Retinal pigment epithelial cell (primary cell): Measurements from ENCODE around the gene FAM8A1.

ENCODE experiments used
- DNase-seq: peaks from one replicate; pipeline ENCODE4 v3.0.0-alpha.2; 2010; ENCODE audit warnings: low read depth
- H3K4me3 ChIP-seq: 2 replicates; pipeline ENCODE4 v1.5.1; 2011; ENCODE audit warnings: mild to moderate bottlenecking, low read length, control low read depth, moderate library complexity
- TF ChIP-seq, protein P1 (sequence below): conservative IDR thresholded peaks from 2 replicates; pipeline ENCODE4 v1.5.1; 2011; ENCODE audit warnings: low read depth, low read length, control low read depth, inconsistent platforms

FAM8A1 gene

DNA sequence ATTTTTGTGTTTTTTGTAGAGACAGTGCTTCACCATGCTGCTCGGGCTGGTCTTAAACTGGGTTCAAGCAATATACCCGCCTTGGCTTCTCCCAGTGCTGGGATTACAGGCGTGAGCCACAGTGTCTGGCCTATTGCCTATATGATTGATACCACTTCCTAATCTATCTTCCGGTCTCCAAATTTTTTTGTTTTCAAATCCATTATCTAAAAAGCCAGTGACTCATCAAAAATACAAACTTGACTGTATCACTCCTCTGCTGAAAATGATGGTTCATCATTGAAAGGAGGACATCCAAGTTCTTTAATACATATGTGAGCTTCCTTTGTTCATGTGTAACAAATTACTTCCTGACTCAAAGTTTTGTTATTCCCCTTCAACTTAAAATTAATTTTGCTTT is 35.5 kb downstream of the FAM8A1 start:
- no peak for DNase-seq
- no peak overlapping the region for H3K4me3 ChIP-seq
- TF ChIP-seq, protein P1, sequence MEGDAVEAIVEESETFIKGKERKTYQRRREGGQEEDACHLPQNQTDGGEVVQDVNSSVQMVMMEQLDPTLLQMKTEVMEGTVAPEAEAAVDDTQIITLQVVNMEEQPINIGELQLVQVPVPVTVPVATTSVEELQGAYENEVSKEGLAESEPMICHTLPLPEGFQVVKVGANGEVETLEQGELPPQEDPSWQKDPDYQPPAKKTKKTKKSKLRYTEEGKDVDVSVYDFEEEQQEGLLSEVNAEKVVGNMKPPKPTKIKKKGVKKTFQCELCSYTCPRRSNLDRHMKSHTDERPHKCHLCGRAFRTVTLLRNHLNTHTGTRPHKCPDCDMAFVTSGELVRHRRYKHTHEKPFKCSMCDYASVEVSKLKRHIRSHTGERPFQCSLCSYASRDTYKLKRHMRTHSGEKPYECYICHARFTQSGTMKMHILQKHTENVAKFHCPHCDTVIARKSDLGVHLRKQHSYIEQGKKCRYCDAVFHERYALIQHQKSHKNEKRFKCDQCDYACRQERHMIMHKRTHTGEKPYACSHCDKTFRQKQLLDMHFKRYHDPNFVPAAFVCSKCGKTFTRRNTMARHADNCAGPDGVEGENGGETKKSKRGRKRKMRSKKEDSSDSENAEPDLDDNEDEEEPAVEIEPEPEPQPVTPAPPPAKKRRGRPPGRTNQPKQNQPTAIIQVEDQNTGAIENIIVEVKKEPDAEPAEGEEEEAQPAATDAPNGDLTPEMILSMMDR: no peak

DNA sequence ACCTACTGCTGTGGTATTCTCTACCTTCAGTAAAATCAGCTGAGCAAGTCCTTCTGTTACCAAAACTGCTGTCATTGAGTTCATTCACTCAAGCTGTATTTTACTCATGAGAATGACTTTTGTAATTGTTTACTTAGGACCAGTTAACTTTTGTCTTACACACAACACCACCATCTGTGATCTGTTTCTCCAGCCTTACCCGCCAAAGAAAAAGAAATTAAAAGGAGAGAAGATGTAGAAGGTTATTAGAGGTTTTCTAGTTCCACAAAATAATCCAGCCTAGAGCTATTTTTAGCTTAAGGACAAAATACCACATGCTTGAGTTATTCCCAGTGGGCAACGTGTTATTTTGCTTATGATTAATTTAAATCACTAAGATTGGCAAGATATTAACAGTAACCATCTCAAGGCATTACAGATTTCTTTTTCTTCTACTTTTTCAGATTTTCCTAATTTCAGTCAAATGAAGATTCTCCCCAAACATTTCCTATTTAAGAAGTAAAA is 38.2 kb downstream of the FAM8A1 start:
- DNase-seq: no peak
- TF ChIP-seq, protein P1: no peak
- no peak overlapping the region for H3K4me3 ChIP-seq

DNA sequence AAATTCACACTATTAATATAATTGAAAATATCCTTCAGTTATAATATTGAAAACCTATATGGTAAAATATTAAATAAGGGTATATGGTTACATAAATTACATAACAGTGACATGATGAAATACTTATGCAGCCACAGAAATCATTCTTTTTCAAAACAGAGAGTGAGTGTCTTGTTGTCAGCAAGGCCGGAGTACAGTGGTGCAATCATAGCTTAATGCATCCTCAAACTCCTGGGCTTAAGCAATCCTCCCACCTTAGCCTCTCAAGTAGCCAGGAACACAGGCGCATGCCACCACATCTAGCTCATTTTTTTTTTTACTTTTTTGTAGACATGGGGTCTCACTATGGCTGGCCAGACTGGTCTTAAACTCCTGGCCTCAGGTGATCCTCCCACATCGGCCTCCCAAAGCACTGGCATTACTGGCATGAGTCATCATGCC is 40.4 kb downstream of the FAM8A1 start:
- TF ChIP-seq, protein P1: no peak
- H3K4me3 ChIP-seq: no peak overlapping the region
- no peak for DNase-seq

DNA sequence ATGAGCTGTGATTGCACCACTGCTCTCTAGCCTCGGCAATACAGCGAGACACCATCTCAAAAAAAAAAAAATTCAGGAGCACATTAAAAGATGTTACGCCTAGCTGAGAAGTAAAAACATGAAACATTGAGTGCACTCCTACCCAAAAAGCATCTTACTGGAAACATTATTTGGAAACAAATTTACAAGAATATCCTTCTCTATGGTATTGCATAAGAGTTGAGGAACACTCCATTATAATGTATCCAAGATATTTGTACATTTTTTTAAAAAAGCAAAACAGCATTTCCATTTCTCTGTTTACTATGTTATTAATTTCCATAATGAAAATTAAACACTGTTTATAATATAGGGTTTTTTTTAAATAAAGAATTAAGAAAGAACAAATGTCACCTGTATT is 48.6 kb downstream of the FAM8A1 start:
- no peak overlapping the region for H3K4me3 ChIP-seq
- TF ChIP-seq, protein P1: no peak
- DNase-seq: no peak

DNA sequence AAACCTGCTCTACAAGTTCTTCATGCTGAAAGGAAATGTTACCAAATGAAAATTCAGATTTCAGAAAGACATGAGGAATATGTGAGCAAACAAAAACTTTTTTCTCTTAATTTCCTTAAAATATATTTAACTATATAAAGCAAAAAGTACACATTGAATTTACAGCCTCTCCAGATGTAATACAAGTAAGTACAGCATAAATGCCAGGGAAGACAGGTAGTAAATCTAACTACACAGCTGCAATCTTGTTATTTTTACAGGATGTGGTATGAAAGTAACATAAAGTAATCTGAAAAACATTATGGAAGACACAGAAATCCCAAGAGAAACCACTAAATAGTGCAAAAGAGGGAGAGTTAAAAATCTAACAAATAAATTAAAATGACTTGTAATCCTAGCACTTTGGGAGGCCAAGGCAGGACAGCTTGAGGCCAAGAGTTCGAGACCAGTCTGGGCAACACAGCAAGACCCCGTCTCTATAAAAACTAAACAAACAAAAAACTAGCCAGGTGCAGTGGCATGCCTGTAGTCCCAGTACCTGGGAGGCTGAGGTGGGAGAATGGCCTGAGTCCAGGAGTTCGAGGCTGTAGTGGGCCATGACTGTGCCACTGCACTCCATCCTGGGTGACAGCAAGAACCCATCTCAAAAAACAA is 50.7 kb downstream of the FAM8A1 start:
- TF ChIP-seq, protein P1: no peak
- H3K4me3 ChIP-seq: no peak overlapping the region
- no peak for DNase-seq

DNA sequence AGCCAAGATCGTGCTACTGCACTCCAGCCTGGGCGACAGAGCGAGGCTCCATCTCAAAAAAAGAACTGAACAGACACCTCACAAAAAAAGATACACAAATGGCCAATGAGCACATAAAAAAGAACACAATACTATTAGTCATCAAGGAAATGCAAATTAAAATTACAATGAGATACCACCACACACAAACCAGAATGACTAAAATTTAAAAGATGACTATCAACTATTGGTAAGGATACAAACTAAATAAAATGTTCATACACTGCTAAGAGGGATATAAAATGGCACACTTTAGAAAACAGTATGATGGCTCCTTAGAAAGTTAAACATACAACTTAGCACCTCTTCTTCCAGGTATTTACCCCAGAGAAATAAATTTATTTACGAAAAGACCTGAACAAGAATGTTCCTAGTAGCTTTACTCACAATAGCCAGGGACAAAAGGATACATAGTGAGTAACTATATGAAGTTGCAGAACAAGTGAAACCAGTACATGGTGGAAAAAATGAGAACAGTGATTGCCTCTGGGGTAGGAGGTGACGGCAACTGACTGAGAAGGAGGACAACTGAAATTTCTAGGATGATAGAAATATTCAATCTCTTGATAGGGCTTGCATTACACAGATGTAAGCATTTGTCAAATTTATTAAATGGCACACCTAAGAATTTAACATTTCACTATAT is 53.2 kb downstream of the FAM8A1 start:
- H3K4me3 ChIP-seq: no peak overlapping the region
- TF ChIP-seq, protein P1: no peak
- DNase-seq: no peak

DNA sequence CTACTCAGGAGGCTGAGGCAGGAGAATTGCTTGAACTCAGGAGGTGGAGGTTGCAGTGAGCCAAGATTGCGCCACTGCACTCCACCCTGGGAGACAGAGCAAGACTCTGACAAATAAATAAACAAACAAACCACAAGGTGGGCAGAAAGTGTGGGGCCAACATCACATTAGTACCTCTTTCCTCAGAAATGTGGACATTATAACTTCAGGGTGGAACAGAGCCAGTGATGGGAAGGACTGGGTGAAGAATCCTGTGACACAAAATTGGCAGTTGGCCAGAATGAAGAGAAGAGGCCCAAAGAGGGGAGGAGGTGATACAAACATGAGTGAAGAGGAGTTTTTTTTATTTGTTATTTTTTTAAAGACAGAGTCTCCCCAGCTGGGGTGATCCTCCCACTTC is 56.0 kb downstream of the FAM8A1 start:
- no peak overlapping the region for H3K4me3 ChIP-seq
- TF ChIP-seq, protein P1: no peak
- no peak for DNase-seq
